Kidney capillary endothelial cell (primary cell): Measurements from ENCODE around the gene DMWD.

Experiments used
- DNase-seq: peaks from one replicate; pipeline ENCODE4 v3.0.0-alpha.2; 2018; ENCODE audit warnings: low spot score

Gene DMWD

GRCh38 chr19:45745606-45746005 is 47.0 kb downstream of the DMWD start:
- DNase-seq: no peak

- no peak for DNase-seq
Measured at GRCh38 chr19:45742969-45743368, 49.7 kb downstream of the DMWD start.

- DNase-seq: no peak
Measured at GRCh38 chr19:45739498-45740439, 52.9 kb downstream of the DMWD start.

- DNase-seq: no peak
Measured at GRCh38 chr19:45733160-45733810, 59.4 kb downstream of the DMWD start, which contains the start of gene MEIOSIN. Gene MEIOSIN, plus strand, starts transcription at chr19:45733439. Its CDS starts 1,938 bp downstream, at chr19:45735377.
